ENCODE data around the gene IVNS1ABP.
"Not testable (repeated sequence)": the region's sequence is repeated elsewhere in the genome, so short reads cannot be mapped to it uniquely, and the experiment has no call there.

IVNS1ABP gene

DNA sequence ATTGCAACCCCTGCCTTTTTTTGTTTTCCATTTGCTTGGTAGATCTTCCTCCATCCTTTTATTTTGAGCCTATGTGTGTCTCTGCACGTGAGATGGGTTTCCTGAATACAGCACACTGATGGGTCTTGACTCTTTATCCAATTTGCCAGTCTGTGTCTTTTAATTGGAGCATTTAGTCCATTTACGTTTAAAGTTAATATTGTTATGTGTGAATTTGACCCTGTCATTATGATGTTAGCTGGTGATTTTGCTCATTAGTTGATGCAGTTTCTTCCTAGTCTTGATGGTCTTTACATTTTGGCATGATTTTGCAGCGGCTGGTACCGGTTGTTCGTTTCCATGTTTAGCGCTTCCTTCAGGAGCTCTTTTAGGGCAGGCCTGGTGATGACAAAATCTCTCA is 61.4 kb downstream of the IVNS1ABP start:
- not testable (repeated sequence) for DNase-seq (ENCODE audit: low spot score)

DNA sequence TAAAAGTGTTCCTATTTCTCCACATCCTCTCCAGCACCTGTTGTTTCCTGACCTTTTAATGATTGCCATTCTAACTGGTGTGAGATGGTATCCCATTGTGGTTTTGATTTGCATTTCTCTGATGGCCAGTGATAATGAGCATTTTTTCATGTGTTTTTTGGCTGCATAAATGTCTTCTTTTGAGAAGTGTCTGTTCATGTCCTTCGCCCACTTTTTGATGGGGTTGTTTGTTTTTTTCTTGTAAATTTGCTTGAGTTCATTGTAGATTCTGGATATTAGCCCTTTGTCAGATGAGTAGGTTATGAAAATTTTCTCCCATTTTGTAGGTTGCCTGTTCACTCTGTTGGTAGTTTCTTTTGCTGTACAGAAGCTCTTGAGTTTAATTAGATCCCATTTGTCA is 64.6 kb downstream of the IVNS1ABP start:
- not testable (repeated sequence) for DNase-seq (ENCODE audit: low spot score)

DNA sequence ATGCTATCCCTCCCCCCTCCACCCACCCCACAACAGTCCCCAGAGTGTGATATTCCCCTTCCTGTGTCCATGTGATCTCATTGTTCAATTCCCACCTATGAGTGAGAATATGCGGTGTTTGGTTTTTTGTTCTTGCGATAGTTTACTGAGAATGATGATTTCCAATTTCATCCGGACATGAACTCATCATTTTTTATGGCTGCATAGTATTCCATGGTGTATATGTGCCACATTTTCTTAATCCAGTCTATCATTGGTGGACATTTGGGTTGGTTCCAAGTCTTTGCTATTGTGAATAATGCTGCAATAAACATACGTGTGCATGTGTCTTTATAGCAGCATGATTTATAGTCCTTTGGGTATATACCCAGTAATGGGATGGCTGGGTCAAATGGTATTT is 65.1 kb downstream of the IVNS1ABP start:
- not testable (repeated sequence) for DNase-seq (ENCODE audit: low spot score)

DNA sequence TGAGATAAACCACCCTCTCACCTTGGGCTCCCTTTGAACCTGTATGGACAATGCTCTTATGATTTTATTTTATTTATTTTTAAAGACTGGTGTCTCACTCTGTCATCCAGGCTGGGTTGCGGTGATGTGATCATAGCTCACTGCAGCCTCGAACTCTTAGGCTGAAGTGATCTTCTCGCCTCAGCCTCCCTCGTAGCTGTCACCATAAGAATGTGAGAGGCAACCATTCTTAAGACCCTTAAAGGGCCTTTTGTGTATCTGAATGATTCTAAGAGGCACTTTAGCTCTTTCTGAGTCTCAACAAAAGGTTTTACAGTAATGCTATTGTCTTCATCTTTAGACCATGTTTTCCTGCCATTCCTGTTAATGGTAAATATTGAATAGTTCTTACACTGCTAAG is 67.0 kb downstream of the IVNS1ABP start:
- no peak for DNase-seq (ENCODE audit: low spot score)

DNA sequence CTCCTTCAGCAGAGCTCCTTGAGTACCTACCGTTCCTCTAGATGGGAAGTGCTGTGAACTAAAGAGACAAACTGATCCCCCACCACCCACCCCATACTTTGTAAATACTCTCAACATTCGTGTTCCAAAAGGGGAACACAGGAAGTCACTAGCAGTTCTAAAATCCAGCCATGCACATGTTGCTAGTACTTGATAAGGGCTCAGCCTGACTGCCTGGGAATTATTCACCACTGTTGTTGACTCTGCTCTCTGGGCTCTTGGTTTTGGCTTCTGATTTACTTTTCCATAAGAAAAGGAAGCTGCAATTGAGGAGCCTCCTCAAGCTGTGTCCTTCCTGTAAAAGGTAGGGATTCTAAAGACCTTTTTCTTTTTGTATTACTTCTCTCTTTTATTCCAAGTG is 67.5 kb downstream of the IVNS1ABP start:
- no peak for DNase-seq (ENCODE audit: low spot score)

Data from NAMALWA (cell line).